A549 (cell line): Measurements from ENCODE around the gene CPEB2.
"Not testable (repeated sequence)": the region's sequence is repeated elsewhere in the genome, so short reads cannot be mapped to it uniquely, and the experiment has no call there.

Experiments used
- ESRRA ChIP-seq: fragments of 150-350 bp; IDR thresholded peaks from 2 replicates; pipeline ENCODE4 v1.6.1; 2014; ENCODE audit warnings: mild to moderate bottlenecking, low read length, borderline replicate concordance
- HMGXB4 ChIP-seq: fragments of 250-450 bp; sonication (Bioruptor Pico); IDR thresholded peaks from 2 replicates; pipeline ENCODE4 v1.5.0; 2021; ENCODE audit warnings: mild to moderate bottlenecking, moderate library complexity, borderline replicate concordance
- MAFK ChIP-seq: fragments of 450-650 bp; IDR thresholded peaks from 2 replicates; pipeline ENCODE4 v1.6.1; 2014; ENCODE audit not compliant: partially characterized antibody
- MAZ ChIP-seq: fragments of 150-350 bp; IDR thresholded peaks from 2 replicates; pipeline ENCODE4 v1.6.1; 2014; ENCODE audit warnings: antibody characterized with exemption, low read depth, low read length, borderline replicate concordance
- PBX3 ChIP-seq: IDR thresholded peaks from 2 replicates; pipeline ENCODE4 v1.6.1; 2012
- POLR2A ChIP-seq: IDR thresholded peaks from 2 replicates; pipeline ENCODE4 v1.6.1; 2012; ENCODE audit warnings: mild to moderate bottlenecking, low read length
- ZC3H11A ChIP-seq: fragments of 450-650 bp; IDR thresholded peaks from 2 replicates; pipeline ENCODE4 v1.6.1; 2014; ENCODE audit warnings: antibody characterized with exemption, mild to moderate bottlenecking
- ZNF302 ChIP-seq: fragments of 250-450 bp; sonication (Bioruptor Pico); IDR thresholded peaks from 2 replicates; pipeline ENCODE4 v1.9.0; 2021; ENCODE audit warnings: inconsistent platforms, mild to moderate bottlenecking, moderate library complexity
- TF ChIP-seq, protein P1 (sequence below): fragments of >200 bp; sonication (Bioruptor Twin); formaldehyde crosslinking; IDR thresholded peaks from 3 replicates; pipeline ENCODE4 v1.5.1; 2016
- TF ChIP-seq, protein P2 (sequence below): fragments of >200 bp; sonication (Bioruptor Twin); formaldehyde crosslinking; IDR thresholded peaks from 3 replicates; pipeline ENCODE4 v1.6.1; 2016
- TF ChIP-seq, protein P3 (sequence below): fragments of 450-650 bp; IDR thresholded peaks from 2 replicates; pipeline ENCODE4 v1.6.1; 2014; ENCODE audit warnings: antibody characterized with exemption
- TF ChIP-seq, protein P4 (sequence below): fragments of 200-600 bp; sonication (generic); IDR thresholded peaks from 2 replicates; pipeline ENCODE4 v1.6.1; 2016; ENCODE audit warnings: antibody characterized with exemption, mild to moderate bottlenecking, moderate library complexity

GRCh38 chr4:15086259-15086658 is 84.0 kb downstream of the CPEB2 start:
- TF ChIP-seq, protein P1, sequence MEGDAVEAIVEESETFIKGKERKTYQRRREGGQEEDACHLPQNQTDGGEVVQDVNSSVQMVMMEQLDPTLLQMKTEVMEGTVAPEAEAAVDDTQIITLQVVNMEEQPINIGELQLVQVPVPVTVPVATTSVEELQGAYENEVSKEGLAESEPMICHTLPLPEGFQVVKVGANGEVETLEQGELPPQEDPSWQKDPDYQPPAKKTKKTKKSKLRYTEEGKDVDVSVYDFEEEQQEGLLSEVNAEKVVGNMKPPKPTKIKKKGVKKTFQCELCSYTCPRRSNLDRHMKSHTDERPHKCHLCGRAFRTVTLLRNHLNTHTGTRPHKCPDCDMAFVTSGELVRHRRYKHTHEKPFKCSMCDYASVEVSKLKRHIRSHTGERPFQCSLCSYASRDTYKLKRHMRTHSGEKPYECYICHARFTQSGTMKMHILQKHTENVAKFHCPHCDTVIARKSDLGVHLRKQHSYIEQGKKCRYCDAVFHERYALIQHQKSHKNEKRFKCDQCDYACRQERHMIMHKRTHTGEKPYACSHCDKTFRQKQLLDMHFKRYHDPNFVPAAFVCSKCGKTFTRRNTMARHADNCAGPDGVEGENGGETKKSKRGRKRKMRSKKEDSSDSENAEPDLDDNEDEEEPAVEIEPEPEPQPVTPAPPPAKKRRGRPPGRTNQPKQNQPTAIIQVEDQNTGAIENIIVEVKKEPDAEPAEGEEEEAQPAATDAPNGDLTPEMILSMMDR, result not testable (repeated sequence)
- TF ChIP-seq, protein P2, sequence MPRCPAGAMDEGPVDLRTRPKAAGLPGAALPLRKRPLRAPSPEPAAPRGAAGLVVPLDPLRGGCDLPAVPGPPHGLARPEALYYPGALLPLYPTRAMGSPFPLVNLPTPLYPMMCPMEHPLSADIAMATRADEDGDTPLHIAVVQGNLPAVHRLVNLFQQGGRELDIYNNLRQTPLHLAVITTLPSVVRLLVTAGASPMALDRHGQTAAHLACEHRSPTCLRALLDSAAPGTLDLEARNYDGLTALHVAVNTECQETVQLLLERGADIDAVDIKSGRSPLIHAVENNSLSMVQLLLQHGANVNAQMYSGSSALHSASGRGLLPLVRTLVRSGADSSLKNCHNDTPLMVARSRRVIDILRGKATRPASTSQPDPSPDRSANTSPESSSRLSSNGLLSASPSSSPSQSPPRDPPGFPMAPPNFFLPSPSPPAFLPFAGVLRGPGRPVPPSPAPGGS, result not testable (repeated sequence)
- TF ChIP-seq ZNF302, PBX3, POLR2A, MAFK, ESRRA, HMGXB4, MAZ, ZC3H11A: not testable (repeated sequence)
- TF ChIP-seq, protein P3, sequence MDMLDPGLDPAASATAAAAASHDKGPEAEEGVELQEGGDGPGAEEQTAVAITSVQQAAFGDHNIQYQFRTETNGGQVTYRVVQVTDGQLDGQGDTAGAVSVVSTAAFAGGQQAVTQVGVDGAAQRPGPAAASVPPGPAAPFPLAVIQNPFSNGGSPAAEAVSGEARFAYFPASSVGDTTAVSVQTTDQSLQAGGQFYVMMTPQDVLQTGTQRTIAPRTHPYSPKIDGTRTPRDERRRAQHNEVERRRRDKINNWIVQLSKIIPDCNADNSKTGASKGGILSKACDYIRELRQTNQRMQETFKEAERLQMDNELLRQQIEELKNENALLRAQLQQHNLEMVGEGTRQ, result not testable (repeated sequence)
- TF ChIP-seq, protein P4, sequence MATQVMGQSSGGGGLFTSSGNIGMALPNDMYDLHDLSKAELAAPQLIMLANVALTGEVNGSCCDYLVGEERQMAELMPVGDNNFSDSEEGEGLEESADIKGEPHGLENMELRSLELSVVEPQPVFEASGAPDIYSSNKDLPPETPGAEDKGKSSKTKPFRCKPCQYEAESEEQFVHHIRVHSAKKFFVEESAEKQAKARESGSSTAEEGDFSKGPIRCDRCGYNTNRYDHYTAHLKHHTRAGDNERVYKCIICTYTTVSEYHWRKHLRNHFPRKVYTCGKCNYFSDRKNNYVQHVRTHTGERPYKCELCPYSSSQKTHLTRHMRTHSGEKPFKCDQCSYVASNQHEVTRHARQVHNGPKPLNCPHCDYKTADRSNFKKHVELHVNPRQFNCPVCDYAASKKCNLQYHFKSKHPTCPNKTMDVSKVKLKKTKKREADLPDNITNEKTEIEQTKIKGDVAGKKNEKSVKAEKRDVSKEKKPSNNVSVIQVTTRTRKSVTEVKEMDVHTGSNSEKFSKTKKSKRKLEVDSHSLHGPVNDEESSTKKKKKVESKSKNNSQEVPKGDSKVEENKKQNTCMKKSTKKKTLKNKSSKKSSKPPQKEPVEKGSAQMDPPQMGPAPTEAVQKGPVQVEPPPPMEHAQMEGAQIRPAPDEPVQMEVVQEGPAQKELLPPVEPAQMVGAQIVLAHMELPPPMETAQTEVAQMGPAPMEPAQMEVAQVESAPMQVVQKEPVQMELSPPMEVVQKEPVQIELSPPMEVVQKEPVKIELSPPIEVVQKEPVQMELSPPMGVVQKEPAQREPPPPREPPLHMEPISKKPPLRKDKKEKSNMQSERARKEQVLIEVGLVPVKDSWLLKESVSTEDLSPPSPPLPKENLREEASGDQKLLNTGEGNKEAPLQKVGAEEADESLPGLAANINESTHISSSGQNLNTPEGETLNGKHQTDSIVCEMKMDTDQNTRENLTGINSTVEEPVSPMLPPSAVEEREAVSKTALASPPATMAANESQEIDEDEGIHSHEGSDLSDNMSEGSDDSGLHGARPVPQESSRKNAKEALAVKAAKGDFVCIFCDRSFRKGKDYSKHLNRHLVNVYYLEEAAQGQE, result not testable (repeated sequence)
